Measurements from ENCODE around the gene SECISBP2.

DNA sequence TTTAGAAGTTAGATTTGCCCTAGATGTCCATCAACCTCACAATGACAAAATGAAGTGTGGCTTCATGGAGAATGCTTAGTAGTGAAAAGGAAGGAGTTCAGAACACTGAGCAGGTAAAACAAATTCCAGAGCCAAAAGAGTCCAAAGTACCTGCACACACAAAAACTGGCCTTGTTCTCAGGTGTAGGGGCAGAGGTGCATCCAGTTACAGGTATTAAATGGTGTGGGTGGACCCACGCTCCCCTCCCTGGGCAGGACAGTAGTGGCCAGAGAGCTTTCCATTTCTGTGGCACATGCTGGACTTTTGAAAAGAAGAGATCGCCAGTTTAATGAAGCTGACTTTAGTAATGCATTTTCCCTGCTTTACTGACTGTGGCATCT, 47.2 kb downstream of the SECISBP2 start:
- TF ChIP-seq MAX (IDR thresholded peaks at IDR 0.05; ENCODE audit: low read depth, low read length): no peak
- TF ChIP-seq CTCF (IDR thresholded peaks at IDR 0.05; ENCODE audit: low read depth, low read length): no peak
- no peak for TF ChIP-seq POLR2A (IDR thresholded peaks at IDR 0.05; ENCODE audit: extremely low read depth, insufficient read length)

Data from NB4 (cell line).